Muscle of leg (tissue), 11 donors: Measurements from ENCODE around the gene BTBD9. TPM values are rescaled to one million over a fixed set of nuclear protein-coding genes. Genes with fewer than 3 reads are reported as not detected.

ENCODE experiments used
- DNase-seq: peaks from one replicate; pipeline ENCODE4 v3.0.0; 2013
- H3K27ac ChIP-seq: one replicate; pipeline ENCODE4 v1.5.1; 2013; ENCODE audit warnings: mild to moderate bottlenecking, low read length, control low read depth
- H3K27me3 ChIP-seq: one replicate; pipeline ENCODE4 v1.6.1; 2013; ENCODE audit warnings: low read length; ENCODE audit not compliant: control insufficient read depth, insufficient read depth
- H3K36me3 ChIP-seq: one replicate; pipeline ENCODE4 v1.6.1; 2013; ENCODE audit warnings: low read length; ENCODE audit not compliant: control insufficient read depth, insufficient read depth
- H3K4me1 ChIP-seq: one replicate; pipeline ENCODE4 v1.6.1; 2013; ENCODE audit warnings: low read length; ENCODE audit not compliant: control insufficient read depth, insufficient read depth
- H3K4me3 ChIP-seq: one replicate; pipeline ENCODE4 v1.5.1; 2013; ENCODE audit warnings: low read length, control low read depth
- H3K9me3 ChIP-seq: replicated peaks from 2 replicates; pipeline ENCODE4 v1.6.1; 2013; ENCODE audit warnings: low read depth, low read length; ENCODE audit not compliant: control insufficient read depth
- WGBS: methylation state at CpG from one replicate; pipeline ENCODE4 v1.1.5; 2013; ENCODE audit warnings: missing lambda C conversion rate; ENCODE audit not compliant: insufficient coverage; 5-methylcytosine and 5-hydroxymethylcytosine counted together
- polyA plus RNA-seq, 8 donors: library from polyadenylated mRNA; unstranded; fragments of 120-200 nt; gene quantifications; one replicate each; pipeline versions ENCODE4 v1.2.1 to v1.2.3, GENCODE V29; 2013; ENCODE audit warnings: inconsistent platforms in 1 of 8, low replicate concordance in 1 of 8; ENCODE audit not compliant: insufficient read length in 8 of 8, insufficient read depth in 1 of 8
- total RNA-seq: library from RNA; stranded (reverse); fragments of 120-200 nt; gene quantifications from one replicate; pipeline ENCODE4 v1.2.4, GENCODE V29; 2013

The BTBD9 gene
- total and polyA plus RNA-seq, 9 donors = 6.5 to 10.5 (median 8.2) TPM

DNA sequence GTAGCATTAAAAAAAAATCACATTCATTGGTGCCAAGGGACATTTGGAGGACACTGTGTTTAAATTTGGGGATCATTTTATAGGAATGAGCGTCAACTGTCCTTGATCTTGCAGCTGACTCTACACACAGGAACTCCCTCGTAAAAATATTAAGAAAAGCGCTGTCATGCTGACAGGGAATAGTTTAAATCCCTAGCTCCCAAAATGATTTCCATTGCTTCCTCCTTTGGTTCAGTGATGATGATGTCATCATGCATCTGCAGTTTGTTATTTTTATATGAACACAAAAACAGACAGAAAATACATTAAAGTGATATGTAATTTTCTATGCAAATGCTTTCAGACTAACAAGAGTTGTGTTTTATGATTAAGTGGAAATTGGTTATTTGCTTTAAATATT, 275.6 kb downstream of the BTBD9 start:
- Histone ChIP-seq H3K4me3 (no peak overlapping the region), H3K27me3 (no peaks in the 10 kb centered on the region), H3K9me3 (no peaks in the 10 kb centered on the region), H3K36me3 (no peaks in the 10 kb centered on the region), H3K4me1 (peaks cover 4% of the 10 kb centered on the region), H3K27ac (peak overlapping the region; percentile 25)
- WGBS = no CpG with 5 or more reads among the region's 3 CpGs
- peak; percentile 95 for DNase-seq

DNA sequence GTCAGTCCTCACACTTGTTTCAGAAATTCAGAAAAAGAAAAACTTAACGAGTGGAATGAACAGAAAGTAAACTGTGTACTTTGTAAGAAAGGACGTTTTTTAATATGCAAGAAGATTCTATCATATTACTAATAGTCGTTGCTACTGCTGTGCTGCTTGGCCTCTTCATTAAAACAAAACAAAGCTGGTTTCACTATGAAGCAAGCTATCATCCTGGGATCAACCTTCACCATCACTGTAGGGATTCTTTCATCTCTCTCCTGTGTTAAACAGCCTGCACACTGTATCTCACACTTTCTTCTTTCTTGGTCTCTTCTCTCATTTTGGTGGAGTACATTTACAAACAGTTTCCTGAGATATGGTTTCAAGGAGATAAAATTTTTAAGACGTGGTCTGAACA, 284.2 kb downstream of the BTBD9 start:
- Histone ChIP-seq H3K27ac (no peak overlapping the region), H3K4me3 (no peak overlapping the region), H3K4me1 (peaks cover 16% of the 10 kb centered on the region), H3K36me3 (no peaks in the 10 kb centered on the region), H3K9me3 (no peaks in the 10 kb centered on the region), H3K27me3 (no peaks in the 10 kb centered on the region)
- no peak for DNase-seq
- WGBS = 66% methylated on average over 2 of the region's 4 CpGs

DNA sequence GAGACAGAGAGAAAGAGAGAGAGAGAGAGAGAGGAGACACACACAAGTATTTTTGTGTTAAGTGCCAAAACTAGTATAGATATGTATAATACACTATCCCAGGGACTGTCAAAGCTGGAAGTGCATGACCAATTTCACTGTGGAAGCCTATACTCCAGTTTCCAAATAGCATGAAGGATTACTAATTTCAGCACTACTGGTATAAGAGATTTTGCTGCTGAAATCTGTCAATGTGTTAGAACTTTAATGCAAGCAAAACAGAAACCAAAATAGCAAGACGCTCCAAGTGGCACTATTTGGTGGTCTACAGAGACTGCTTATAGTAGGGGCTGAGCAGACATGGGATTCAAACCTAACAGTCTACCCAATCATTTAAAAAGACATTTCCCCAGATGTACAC, 284.8 kb downstream of the BTBD9 start:
- Histone ChIP-seq H3K4me3 (no peak overlapping the region), H3K27ac (no peak overlapping the region), H3K27me3 (no peaks in the 10 kb centered on the region)

DNA sequence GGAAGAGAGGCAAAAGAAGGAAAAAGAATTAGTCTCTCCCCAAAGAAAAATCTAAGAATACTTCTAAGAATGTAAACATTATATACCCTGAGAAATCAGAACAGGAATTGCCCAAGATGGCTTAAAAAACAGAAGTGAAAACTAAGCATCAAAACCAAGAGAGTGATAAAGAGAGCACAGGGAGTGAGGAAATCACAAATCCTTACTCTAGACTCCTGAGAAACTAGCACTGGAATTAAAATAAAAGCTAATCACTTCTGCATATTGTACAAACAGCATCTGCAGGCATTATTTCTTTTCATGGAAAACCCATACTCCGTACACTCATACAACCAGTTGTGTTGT, 285.7 kb downstream of the BTBD9 start:
- no peaks in the 10 kb centered on the region for H3K27me3 ChIP-seq
- H3K36me3 ChIP-seq = no peaks in the 10 kb centered on the region
- peaks cover 12% of the 10 kb centered on the region for H3K4me1 ChIP-seq
- H3K9me3 ChIP-seq = no peaks in the 10 kb centered on the region
- H3K27ac ChIP-seq = no peak overlapping the region
- no peak overlapping the region for H3K4me3 ChIP-seq
- no CpG with 5 or more reads among the region's 1 CpG for whole genome bisulfite sequencing
- peak; percentile 37 for DNase-seq

More for the DNA sequence above, 284.8 kb downstream of the BTBD9 start:
- WGBS = no CpG with 5 or more reads among the region's 1 CpG
- Histone ChIP-seq H3K36me3 (no peaks in the 10 kb centered on the region), H3K9me3 (no peaks in the 10 kb centered on the region), H3K4me1 (peaks cover 16% of the 10 kb centered on the region)
- DNase-seq = peak; percentile 13

DNA sequence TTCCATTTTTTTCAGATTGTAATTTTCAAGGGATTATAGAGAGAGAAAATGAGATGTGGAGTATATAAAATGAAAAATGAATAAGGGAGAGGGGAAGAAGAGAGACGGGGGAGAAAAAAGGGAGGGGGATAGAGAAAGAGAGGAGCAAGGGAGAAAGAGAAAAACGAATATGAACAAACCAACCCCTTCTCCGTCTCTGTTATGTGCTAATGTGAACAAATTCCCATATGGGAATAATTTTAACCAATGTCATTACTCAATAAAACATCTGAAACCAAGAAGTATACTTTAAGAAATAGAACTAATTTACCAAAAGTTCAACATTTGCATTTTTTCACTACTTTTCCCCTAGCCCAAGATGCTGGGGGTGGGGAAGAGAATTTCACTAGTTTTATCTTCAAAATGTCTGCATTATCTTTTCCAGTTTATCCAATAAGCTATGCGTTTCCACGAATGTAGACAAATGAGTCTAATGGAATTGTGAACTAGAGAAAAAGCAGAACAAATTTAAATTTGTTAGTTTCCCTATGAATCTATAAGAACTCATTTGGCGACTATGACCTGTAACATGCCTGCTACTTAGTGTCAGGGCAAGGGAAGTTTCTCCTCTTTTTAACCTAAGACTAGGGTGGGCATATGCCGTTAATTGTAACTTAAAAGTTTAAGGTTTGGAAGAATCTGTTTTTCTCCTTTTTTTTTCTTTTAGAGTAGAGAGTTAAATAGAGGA, 286.3 kb downstream of the BTBD9 start:
- Histone ChIP-seq H3K27ac (no peak overlapping the region), H3K4me1 (peaks cover 9% of the 10 kb centered on the region), H3K36me3 (no peaks in the 10 kb centered on the region), H3K9me3 (no peaks in the 10 kb centered on the region), H3K4me3 (no peak overlapping the region), H3K27me3 (no peaks in the 10 kb centered on the region)
- no CpG with 5 or more reads among the region's 7 CpGs for WGBS
- DNase-seq = no peak

DNA sequence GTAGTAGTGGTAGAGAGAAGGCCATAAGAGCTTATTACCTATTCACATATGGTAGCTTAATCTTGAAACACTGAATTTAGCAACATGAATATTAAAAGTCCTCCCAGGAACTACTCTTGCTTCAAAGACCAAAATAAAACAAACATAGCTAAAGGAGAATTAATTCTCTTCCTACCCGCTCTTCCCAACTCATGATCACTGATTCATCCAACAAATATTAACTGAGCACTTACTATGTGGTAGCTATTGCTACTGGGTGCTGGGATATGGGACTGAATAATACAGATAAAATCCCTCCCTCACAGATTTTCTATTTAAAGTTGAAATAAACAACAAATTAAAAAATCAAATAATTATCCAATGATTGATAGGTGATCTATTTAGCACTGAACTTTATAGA, 287.1 kb downstream of the BTBD9 start:
- Histone ChIP-seq H3K27me3 (no peaks in the 10 kb centered on the region), H3K27ac (no peak overlapping the region), H3K36me3 (no peaks in the 10 kb centered on the region), H3K4me3 (no peak overlapping the region), H3K9me3 (no peaks in the 10 kb centered on the region), H3K4me1 (peaks cover 4% of the 10 kb centered on the region)
- no peak for DNase-seq
- no CpG with 5 or more reads among the region's 1 CpG for WGBS

DNA sequence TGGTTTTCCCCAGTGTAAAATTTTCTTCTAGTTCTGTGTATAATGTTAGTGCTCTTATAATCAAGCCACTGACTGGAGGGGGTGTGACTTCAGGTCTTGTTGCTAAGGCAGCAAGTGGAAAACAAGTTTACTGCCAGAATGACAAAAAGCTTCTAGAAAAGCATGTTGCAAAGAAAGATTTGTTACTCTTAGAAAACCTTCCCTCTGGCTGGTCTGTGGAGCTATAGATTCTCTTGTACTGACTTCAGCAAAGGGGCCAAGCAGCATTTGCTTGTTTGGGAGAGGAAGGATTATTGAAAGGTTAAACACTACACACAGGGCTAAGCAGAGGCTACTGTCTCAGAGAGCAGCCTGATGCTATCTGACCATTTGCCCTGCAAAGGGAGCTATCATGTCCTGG, 288.8 kb downstream of the BTBD9 start:
- DNase-seq = peak; percentile 91

DNA sequence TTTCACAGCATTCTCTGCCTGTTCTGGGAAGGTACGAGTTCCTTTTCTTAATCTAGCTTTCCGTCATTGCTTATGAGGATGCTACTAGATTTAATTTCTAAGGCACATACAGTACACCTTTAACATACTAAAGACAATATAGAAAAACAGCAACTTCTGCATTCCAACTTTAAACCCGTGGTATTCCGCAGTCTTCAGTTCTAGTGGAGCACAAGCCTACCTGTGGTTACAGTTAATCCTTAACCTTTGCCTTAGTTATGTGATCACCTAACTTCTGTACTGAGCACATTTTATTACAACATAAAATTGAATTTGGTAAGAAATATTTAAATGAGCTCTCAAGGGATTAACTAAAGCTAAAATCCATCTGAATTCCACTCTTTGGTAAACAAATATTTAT, 289.5 kb downstream of the BTBD9 start:
- Histone ChIP-seq H3K27ac (no peak overlapping the region), H3K4me1 (peaks cover 12% of the 10 kb centered on the region), H3K4me3 (no peak overlapping the region), H3K9me3 (no peaks in the 10 kb centered on the region), H3K27me3 (no peaks in the 10 kb centered on the region), H3K36me3 (no peaks in the 10 kb centered on the region)
- no CpG with 5 or more reads among the region's 4 CpGs for WGBS
- DNase-seq = no peak

More for the DNA sequence above, 288.8 kb downstream of the BTBD9 start:
- H3K4me3 ChIP-seq = no peak overlapping the region
- no peaks in the 10 kb centered on the region for H3K27me3 ChIP-seq
- H3K36me3 ChIP-seq = no peaks in the 10 kb centered on the region
- peaks cover 10% of the 10 kb centered on the region for H3K4me1 ChIP-seq
- peak overlapping the region; percentile 64 for H3K27ac ChIP-seq
- no peaks in the 10 kb centered on the region for H3K9me3 ChIP-seq

DNA sequence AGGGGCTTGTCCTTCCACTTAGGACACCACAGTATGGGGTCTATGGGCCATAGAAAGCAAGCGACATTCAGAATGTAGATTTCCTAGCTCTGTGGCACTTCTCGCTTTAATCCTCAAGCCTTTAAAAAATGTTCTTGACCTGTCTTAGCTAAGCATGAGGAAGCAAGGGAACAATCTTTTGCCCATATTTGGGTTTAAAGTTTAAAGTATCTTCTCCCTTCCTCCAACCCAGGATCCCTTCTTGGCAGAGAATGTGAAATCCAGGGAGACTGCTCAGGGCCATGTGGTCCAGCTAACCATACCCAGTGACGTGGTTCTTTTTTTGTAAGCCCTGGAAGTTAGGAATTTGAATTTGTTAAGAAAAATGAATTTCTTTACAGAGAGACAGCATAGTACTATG, 289.9 kb downstream of the BTBD9 start:
- H3K36me3 ChIP-seq = no peaks in the 10 kb centered on the region
- H3K9me3 ChIP-seq = no peaks in the 10 kb centered on the region
- H3K27me3 ChIP-seq = no peaks in the 10 kb centered on the region
- H3K4me3 ChIP-seq = no peak overlapping the region
- H3K4me1 ChIP-seq = peaks cover 12% of the 10 kb centered on the region
- WGBS = 100% methylated on average over 1 of the region's 3 CpGs
- peak; percentile 22 for DNase-seq
- no peak overlapping the region for H3K27ac ChIP-seq

DNA sequence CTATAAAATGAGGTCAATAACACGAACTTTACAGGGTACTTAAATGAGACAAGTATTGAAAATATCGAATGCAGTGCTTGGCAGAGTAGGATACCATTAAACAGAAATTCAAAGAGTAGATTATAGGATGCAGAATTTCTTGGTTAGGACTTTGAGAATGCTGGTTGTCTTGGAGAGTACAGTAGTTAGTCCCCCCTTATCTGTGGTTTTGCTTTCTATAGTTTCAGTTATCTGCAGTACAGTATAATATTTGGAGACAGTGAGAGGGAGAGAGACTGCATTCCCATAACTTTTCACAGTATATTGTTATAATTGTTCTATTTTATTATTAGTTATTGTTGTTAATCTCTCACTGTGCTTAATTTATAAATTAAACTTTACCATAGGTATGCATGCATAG, 290.5 kb downstream of the BTBD9 start:
- no CpG with 5 or more reads among the region's 2 CpGs for WGBS
- peaks cover 12% of the 10 kb centered on the region for H3K4me1 ChIP-seq
- no peak for DNase-seq
- H3K27ac ChIP-seq = no peak overlapping the region
- no peaks in the 10 kb centered on the region for H3K27me3 ChIP-seq
- H3K4me3 ChIP-seq = no peak overlapping the region
- no peaks in the 10 kb centered on the region for H3K9me3 ChIP-seq
- no peaks in the 10 kb centered on the region for H3K36me3 ChIP-seq

DNA sequence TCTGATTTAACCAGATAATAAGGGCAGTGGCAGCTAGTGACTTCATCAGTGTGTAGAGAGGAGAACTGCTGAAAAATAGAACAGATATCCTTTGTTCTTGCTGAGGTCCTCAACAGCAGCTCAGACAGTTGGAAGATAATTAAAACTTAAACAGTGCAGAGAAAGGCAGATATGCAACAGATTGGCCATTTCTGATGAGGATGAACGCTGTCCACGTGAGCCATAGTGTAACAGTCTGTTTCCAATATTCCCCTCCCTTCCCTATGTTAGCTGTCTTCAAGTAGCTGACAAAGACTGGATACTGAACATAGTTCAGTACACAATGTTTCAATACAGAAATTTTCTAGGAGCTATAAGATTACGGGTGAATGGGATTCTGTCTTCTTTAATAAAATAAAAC, 291.4 kb downstream of the BTBD9 start:
- no CpG with 5 or more reads among the region's 3 CpGs for WGBS
- no peak for DNase-seq
- H3K4me1 ChIP-seq = peaks cover 12% of the 10 kb centered on the region
- H3K27ac ChIP-seq = no peak overlapping the region
- no peak overlapping the region for H3K4me3 ChIP-seq
- no peaks in the 10 kb centered on the region for H3K36me3 ChIP-seq
- no peaks in the 10 kb centered on the region for H3K9me3 ChIP-seq
- no peaks in the 10 kb centered on the region for H3K27me3 ChIP-seq
